ENCODE data around the gene CDC42BPA.
"Not testable (repeated sequence)": the region's sequence is repeated elsewhere in the genome, so short reads cannot be mapped to it uniquely, and the experiment has no call there.

CDC42BPA gene

GRCh38 chr1:227192163-227192562 is 126.1 kb downstream of the CDC42BPA start:
- DNase-seq (ENCODE audit: low spot score): peak; percentile 88

GRCh38 chr1:227191607-227192006 is 126.7 kb downstream of the CDC42BPA start:
- no peak for DNase-seq (ENCODE audit: low spot score)

GRCh38 chr1:227190321-227190720 is 128.0 kb downstream of the CDC42BPA start:
- no peak for DNase-seq (ENCODE audit: low spot score)

- no peak for DNase-seq (ENCODE audit: low spot score)
Observed at GRCh38 chr1:227185291-227185690, 133.0 kb downstream of the CDC42BPA start.

- no peak for DNase-seq (ENCODE audit: low spot score)
Observed at GRCh38 chr1:227182012-227182411, 136.3 kb downstream of the CDC42BPA start.

GRCh38 chr1:227175611-227176010 is 142.7 kb downstream of the CDC42BPA start:
- no peak for DNase-seq (ENCODE audit: low spot score)

- DNase-seq (ENCODE audit: low spot score): peak; percentile 19
Observed at GRCh38 chr1:227174164-227174563, 144.1 kb downstream of the CDC42BPA start.

GRCh38 chr1:227170361-227171166 is 147.7 kb downstream of the CDC42BPA start:
- DNase-seq (ENCODE audit: low spot score): peak; percentile 57

GRCh38 chr1:227169343-227169742 is 148.9 kb downstream of the CDC42BPA start:
- DNase-seq (ENCODE audit: low spot score): no peak

- no peak for DNase-seq (ENCODE audit: low spot score)
Observed at GRCh38 chr1:227167276-227168101, 150.8 kb downstream of the CDC42BPA start.

- DNase-seq (ENCODE audit: low spot score): no peak
Observed at GRCh38 chr1:227166559-227166958, 151.7 kb downstream of the CDC42BPA start.

GRCh38 chr1:227161470-227161869 is 156.8 kb downstream of the CDC42BPA start:
- DNase-seq (ENCODE audit: low spot score): no peak

GRCh38 chr1:227156520-227156919 is 161.8 kb downstream of the CDC42BPA start:
- peak; percentile 9 for DNase-seq (ENCODE audit: low spot score)

- DNase-seq (ENCODE audit: low spot score): no peak
Observed at GRCh38 chr1:227155688-227156087, 162.6 kb downstream of the CDC42BPA start.

GRCh38 chr1:227155004-227155403 is 163.3 kb downstream of the CDC42BPA start:
- DNase-seq (ENCODE audit: low spot score): no peak

- DNase-seq (ENCODE audit: low spot score): no peak
Observed at GRCh38 chr1:227152525-227152924, 165.8 kb downstream of the CDC42BPA start.

GRCh38 chr1:227140376-227140775 is 177.9 kb downstream of the CDC42BPA start:
- no peak for DNase-seq (ENCODE audit: low spot score)

- no peak for DNase-seq (ENCODE audit: low spot score)
Observed at GRCh38 chr1:227136210-227136820, 182.0 kb downstream of the CDC42BPA start.

- DNase-seq (ENCODE audit: low spot score): no peak
Observed at GRCh38 chr1:227134686-227135314, 183.5 kb downstream of the CDC42BPA start.

GRCh38 chr1:227132695-227133094 is 185.6 kb downstream of the CDC42BPA start:
- not testable (repeated sequence) for DNase-seq (ENCODE audit: low spot score)

- peak; percentile 49 for DNase-seq (ENCODE audit: low spot score)
Observed at GRCh38 chr1:227131193-227131592, 187.1 kb downstream of the CDC42BPA start.

GRCh38 chr1:227127891-227128290 is 190.4 kb downstream of the CDC42BPA start:
- DNase-seq (ENCODE audit: low spot score): no peak
